BE2C (cell line): ENCODE measurements around the gene RELA.

Source experiments
- DNase-seq: peaks from one replicate; pipeline ENCODE4 v3.0.0-alpha.2; 2020
- H3K27me3 ChIP-seq: fragments of 250-450 bp; sonication (Bioruptor Pico); 2 replicates; pipeline ENCODE4 v1.5.1; 2020; ENCODE audit warnings: mild to moderate bottlenecking
- H3K36me3 ChIP-seq: fragments of 250-450 bp; sonication (Bioruptor Pico); 2 replicates; pipeline ENCODE4 v1.5.1; 2020; ENCODE audit warnings: mild to moderate bottlenecking
- H3K4me1 ChIP-seq: fragments of 250-450 bp; sonication (Bioruptor Pico); 2 replicates; pipeline ENCODE4 v1.5.1; 2020
- H3K4me3 ChIP-seq: 2 replicates; pipeline ENCODE4 v1.5.1; 2011; ENCODE audit warnings: low read depth, low read length
- H3K9me3 ChIP-seq: fragments of 250-450 bp; sonication (Bioruptor Pico); 2 replicates; pipeline ENCODE4 v1.5.1; 2020
- TF ChIP-seq, protein P1 (sequence below): IDR thresholded peaks from 2 replicates; pipeline ENCODE4 v1.5.1; 2012; ENCODE audit warnings: mild to moderate bottlenecking, low read depth, low read length

Gene RELA

DNA sequence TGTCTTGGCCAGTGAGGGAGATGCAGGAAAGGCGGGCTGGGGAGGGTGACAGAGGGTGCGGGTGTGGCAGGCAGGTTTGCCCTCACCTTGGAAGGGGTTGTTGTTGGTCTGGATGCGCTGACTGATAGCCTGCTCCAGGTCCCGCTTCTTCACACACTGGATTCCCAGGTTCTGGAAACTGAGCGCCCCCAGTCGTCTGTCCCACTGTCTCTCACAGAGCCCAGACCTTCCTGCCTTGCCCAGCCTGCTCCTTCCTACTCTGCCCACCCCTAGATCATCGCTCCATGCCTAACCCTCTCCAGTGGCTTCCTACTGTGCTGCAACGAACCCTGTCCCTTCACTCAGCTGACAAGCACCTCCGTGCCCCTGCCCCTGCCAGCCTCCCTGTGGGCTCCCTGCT, 2.7 kb downstream of the RELA start:
- TF ChIP-seq, protein P1, sequence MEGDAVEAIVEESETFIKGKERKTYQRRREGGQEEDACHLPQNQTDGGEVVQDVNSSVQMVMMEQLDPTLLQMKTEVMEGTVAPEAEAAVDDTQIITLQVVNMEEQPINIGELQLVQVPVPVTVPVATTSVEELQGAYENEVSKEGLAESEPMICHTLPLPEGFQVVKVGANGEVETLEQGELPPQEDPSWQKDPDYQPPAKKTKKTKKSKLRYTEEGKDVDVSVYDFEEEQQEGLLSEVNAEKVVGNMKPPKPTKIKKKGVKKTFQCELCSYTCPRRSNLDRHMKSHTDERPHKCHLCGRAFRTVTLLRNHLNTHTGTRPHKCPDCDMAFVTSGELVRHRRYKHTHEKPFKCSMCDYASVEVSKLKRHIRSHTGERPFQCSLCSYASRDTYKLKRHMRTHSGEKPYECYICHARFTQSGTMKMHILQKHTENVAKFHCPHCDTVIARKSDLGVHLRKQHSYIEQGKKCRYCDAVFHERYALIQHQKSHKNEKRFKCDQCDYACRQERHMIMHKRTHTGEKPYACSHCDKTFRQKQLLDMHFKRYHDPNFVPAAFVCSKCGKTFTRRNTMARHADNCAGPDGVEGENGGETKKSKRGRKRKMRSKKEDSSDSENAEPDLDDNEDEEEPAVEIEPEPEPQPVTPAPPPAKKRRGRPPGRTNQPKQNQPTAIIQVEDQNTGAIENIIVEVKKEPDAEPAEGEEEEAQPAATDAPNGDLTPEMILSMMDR = no peak
- no peak overlapping the region for H3K4me3 ChIP-seq
- DNase-seq = no peak
- no peaks in the 10 kb centered on the region for H3K9me3 ChIP-seq
- peaks cover 3% of the 10 kb centered on the region for H3K36me3 ChIP-seq
- no peaks in the 10 kb centered on the region for H3K4me1 ChIP-seq
- H3K27me3 ChIP-seq = no peaks in the 10 kb centered on the region

DNA sequence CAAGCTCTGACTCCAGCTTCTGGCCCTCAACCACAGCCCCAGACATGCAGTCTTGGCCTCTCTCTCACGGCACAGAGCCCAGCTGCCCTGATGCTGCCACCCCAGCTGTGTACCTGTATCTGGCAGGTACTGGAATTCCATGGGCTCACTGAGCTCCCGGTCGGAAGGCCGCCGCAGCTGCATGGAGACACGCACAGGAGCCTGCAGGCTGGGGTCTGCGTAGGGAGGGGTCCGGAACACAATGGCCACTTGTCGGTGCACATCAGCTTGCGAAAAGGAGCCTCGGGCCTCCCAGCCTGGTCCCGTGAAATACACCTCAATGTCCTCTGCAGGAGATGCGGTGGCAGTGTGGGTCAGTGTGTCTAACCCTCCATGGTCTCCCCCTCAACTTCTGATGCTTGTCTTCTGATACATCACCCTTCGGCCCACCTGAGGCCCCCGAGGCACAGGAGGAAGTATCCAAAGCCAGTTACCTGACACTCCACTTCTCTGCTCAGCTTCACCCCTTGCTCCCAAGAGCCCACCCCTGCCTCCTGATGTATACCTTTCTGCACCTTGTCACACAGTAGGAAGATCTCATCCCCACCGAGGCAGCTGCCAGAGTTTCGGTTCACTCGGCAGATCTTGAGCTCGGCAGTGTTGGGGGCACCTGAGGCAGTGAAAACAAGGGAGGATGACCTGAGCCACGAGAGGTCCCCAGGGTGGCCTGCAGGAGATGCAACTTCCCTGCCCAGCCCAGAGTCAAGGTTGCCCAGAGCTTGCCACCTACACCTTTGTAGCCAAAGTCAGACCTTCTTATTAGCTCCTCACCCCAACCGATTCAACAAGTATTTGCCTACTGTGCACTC, 4.3 kb downstream of the RELA start:
- H3K9me3 ChIP-seq = no peaks in the 10 kb centered on the region
- H3K36me3 ChIP-seq = peaks cover 3% of the 10 kb centered on the region
- no peak overlapping the region for H3K4me3 ChIP-seq
- no peaks in the 10 kb centered on the region for H3K27me3 ChIP-seq
- H3K4me1 ChIP-seq = no peaks in the 10 kb centered on the region; the same call in 1 of the 2 replicates
- DNase-seq = no peak
- TF ChIP-seq, protein P1 = no peak

DNA sequence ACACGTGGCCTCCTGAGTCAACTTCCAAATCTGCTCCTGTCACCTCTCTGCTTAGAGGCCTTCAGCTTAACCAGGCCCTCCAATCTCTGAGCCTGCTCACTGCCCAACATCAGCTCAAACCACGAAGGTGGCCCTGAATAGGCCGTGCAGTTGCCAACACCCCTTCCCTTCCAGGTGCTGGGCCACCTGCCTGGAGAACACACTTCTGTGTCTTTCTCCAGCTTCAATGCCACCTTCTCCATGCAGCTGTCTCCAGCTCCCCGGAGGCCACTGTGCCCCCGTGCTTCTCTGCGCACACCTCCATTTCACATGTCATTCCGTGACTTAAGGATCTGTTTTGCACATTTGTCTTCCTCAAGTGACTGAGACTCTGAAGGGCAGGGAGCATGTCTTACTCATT, 5.3 kb downstream of the RELA start:
- Histone ChIP-seq H3K4me3 (no peak overlapping the region), H3K27me3 (no peaks in the 10 kb centered on the region), H3K9me3 (no peaks in the 10 kb centered on the region), H3K4me1 (peaks cover 4% of the 10 kb centered on the region; the same call in 1 of the 2 replicates), H3K36me3 (peaks cover 3% of the 10 kb centered on the region)
- TF ChIP-seq, protein P1 = no peak
- DNase-seq = no peak

DNA sequence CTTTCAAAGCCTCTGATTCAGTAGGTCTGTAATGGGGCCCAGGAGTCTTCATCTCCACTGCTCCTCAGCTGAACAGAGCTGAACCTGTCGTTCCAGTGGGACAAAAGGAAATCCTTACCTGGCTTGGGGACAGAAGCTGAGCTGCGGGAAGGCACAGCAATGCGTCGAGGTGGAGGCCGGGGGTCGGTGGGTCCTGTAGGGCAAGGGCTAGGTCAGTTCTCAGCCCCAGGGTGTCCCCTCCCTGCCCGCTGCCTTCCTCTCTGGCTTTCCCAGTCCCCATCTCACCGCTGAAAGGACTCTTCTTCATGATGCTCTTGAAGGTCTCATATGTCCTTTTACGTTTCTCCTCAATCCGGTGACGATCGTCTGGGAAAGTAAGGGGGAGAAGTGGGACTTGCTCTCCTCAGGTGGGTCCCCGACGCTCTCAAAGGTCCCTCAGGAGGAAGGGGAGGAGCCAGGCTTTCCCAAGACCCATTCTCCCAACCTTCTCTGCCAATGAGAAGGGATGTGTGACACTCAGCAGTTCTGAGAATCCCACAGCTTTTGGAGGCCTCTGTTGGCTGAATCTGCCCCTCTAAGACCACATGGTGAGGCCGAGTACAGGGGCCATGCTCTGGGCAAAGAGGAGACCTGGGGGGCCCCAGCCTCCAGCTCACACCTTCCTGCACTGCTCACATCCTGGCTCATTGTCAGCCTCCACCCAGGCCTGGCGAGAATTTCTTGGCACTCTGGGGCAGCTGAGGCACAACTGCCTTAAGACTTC, 7.0 kb downstream of the RELA start:
- Histone ChIP-seq H3K27me3 (no peaks in the 10 kb centered on the region), H3K4me1 (peaks cover 11% of the 10 kb centered on the region), H3K4me3 (no peak overlapping the region), H3K9me3 (no peaks in the 10 kb centered on the region), H3K36me3 (peaks cover 3% of the 10 kb centered on the region)
- no peak for DNase-seq
- TF ChIP-seq, protein P1 = no peak

DNA sequence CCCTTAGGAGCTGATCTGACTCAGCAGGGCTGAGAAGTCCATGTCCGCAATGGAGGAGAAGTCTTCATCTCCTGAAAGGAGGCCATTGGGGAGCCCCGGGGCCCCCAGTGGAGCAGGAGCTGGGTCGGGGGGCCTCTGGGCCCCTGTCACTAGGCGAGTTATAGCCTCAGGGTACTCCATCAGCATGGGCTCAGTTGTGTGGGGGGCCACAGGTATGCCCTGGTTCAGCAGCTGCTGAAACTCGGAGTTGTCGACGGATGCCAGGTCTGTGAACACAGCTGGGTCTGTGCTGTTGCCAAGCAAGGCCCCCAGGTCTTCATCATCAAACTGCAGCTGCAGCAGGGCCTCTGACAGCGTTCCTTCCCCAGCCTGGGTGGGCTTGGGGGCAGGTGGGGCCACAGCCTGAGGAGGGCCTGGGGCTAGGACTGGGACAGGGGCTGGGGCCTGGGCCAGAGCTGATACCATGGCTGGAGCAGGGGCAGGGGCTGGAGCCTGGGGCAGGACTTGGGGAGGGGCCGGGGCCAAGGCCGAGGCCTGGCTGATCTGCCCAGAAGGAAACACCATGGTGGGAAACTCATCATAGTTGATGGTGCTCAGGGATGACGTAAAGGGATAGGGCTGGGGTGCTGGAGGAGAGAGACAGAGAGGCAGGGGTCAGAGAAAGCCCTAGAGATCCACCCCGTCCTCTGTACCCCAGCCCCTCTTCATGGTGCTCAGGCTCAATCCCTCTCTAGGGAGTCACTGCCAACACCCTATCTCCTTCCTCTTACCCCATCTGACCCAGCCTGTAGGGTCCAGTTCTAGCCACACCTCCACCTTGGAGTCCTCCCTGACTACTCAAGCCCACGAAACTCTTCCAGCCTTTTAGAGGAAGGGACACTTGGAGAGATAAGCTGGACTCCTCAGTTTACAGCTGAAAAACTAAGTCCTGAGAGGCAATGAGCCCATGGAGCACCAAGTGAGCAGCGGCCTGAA, 8.1 kb downstream of the RELA start:
- no peak overlapping the region for H3K4me3 ChIP-seq
- H3K4me1 ChIP-seq = peaks cover 11% of the 10 kb centered on the region
- TF ChIP-seq, protein P1 = no peak
- no peaks in the 10 kb centered on the region for H3K9me3 ChIP-seq
- H3K27me3 ChIP-seq = no peaks in the 10 kb centered on the region
- no peaks in the 10 kb centered on the region; the same call in none of the 2 replicates for H3K36me3 ChIP-seq
- no peak for DNase-seq
